ENCODE measurements around the gene SCML1.

GRCh38 chrX:17801431-17801830 is 64.1 kb downstream of the SCML1 start:
- TF ChIP-seq, protein P1, sequence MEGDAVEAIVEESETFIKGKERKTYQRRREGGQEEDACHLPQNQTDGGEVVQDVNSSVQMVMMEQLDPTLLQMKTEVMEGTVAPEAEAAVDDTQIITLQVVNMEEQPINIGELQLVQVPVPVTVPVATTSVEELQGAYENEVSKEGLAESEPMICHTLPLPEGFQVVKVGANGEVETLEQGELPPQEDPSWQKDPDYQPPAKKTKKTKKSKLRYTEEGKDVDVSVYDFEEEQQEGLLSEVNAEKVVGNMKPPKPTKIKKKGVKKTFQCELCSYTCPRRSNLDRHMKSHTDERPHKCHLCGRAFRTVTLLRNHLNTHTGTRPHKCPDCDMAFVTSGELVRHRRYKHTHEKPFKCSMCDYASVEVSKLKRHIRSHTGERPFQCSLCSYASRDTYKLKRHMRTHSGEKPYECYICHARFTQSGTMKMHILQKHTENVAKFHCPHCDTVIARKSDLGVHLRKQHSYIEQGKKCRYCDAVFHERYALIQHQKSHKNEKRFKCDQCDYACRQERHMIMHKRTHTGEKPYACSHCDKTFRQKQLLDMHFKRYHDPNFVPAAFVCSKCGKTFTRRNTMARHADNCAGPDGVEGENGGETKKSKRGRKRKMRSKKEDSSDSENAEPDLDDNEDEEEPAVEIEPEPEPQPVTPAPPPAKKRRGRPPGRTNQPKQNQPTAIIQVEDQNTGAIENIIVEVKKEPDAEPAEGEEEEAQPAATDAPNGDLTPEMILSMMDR (IDR thresholded peaks at IDR 0.05): no peak
- TF ChIP-seq POLR2A (IDR thresholded peaks at IDR 0.05): no peak
